HCT116 (cell line): Measurements from ENCODE around the gene MTOR. TPM values are rescaled to one million over a fixed set of nuclear protein-coding genes. Genes with fewer than 3 reads are reported as not detected.

Experiments used
- ATAC-seq: fragments of 200-7000 bp; cut with Tn5 transposase; 2 replicates; pipeline ENCODE4 v1.9.1; 2020; ENCODE audit warnings: mild to moderate bottlenecking, moderate library complexity
- BruUV-seq: library from RNA; stranded (reverse); fragments of 400-500 nt; replicated peaks from 2 replicates; lab custom pipeline; 2021; lab: Mats Ljungman, UMichigan
- CTCF ChIA-PET: fragments of 300-600 bp; sonication (Branson Sonifier 250); formaldehyde crosslinking; loops from one replicate; lab custom pipeline; 2021; ENCODE audit warnings: antibody characterized with exemption; lab: Charles Lee
- POLR2A ChIA-PET: fragments of 300-600, 350-600 bp; sonication (Branson Sonifier 250); formaldehyde crosslinking; loops from one replicate; lab custom pipeline; 2021; ENCODE audit warnings: antibody characterized with exemption; lab: Charles Lee
- RAD21 ChIA-PET, 2 experiments: fragments of 300-600 bp; sonication (Branson Sonifier 250); formaldehyde crosslinking; loops; one replicate each; lab custom pipeline; 2023; ENCODE audit warnings: low total read pairs in 2 of 2; ENCODE audit not compliant: uncharacterized antibody in 2 of 2, unreplicated experiment in 2 of 2, low non-redundant PET in 1 of 2; lab: Charles Lee
- DNase-seq: peaks from one replicate; pipeline ENCODE4 v3.0.0-alpha.2; 2010; ENCODE audit warnings: low read depth, low spot score
- H2AFZ ChIP-seq: fragments of 200-600 bp; shearing (Covaris generic), sonication (generic); 2 replicates; pipeline ENCODE4 v1.6.1; 2017; ENCODE audit warnings: low read depth, mixed run types, mixed read lengths, antibody characterized with exemption, low read length; ENCODE audit not compliant: poor library complexity, severe bottlenecking
- H3K27ac ChIP-seq: 2 replicates; pipeline ENCODE4 v1.5.1; 2012; ENCODE audit warnings: low read depth, low read length
- H3K27me3 ChIP-seq: fragments of 200-600 bp; sonication (generic); 2 replicates; pipeline ENCODE4 v1.6.1; 2016; ENCODE audit warnings: mixed run types, low read length, mixed read lengths; ENCODE audit not compliant: insufficient read depth
- H3K36me3 ChIP-seq, 2 experiments: fragments of 200-500 bp in 1 of 2; fragments of 200-600 bp in 1 of 2; sonication (Bioruptor generic) in 1 of 2; sonication (generic) in 1 of 2; 2 replicates each; pipeline versions ENCODE4 v1.5.1 to v1.6.1; 2014 to 2016; ENCODE audit warnings: low read length in 2 of 2, inconsistent platforms in 1 of 2, mixed read lengths in 1 of 2, mixed run types in 1 of 2; ENCODE audit not compliant: insufficient read depth in 2 of 2, control insufficient read depth in 1 of 2
- H3K4me1 ChIP-seq, 2 experiments: fragments of 200-600 bp in 1 of 2; sonication (generic) in 1 of 2; 2 replicates each; pipeline versions ENCODE4 v1.5.1 to v1.6.1; 2012 to 2017; ENCODE audit warnings: low read length in 2 of 2, inconsistent platforms in 1 of 2, mild to moderate bottlenecking in 1 of 2, mixed read lengths in 1 of 2, mixed run types in 1 of 2, moderate library complexity in 1 of 2; ENCODE audit not compliant: insufficient read depth in 2 of 2, control insufficient read depth in 1 of 2
- H3K4me2 ChIP-seq: fragments of 200-600 bp; sonication (generic); 2 replicates; pipeline ENCODE4 v1.6.1; 2017; ENCODE audit warnings: mixed run types, low read length, mixed read lengths
- H3K4me3 ChIP-seq, 2 experiments: fragments of 200-600 bp in 1 of 2; sonication (generic) in 1 of 2; replicated peaks in 1 of 2; 2 replicates each; pipeline ENCODE4 v1.5.1; 2011 to 2016; ENCODE audit warnings: low read length in 2 of 2, control low read depth in 1 of 2, low read depth in 1 of 2, mild to moderate bottlenecking in 1 of 2, mixed read lengths in 1 of 2, mixed run types in 1 of 2
- H3K79me2 ChIP-seq: fragments of 200-600 bp; sonication (generic); 2 replicates; pipeline ENCODE4 v1.6.1; 2017; ENCODE audit warnings: mild to moderate bottlenecking, mixed run types, low read length, moderate library complexity, mixed read lengths; ENCODE audit not compliant: insufficient read depth
- H3K9ac ChIP-seq: fragments of 200-600 bp; sonication (generic); 2 replicates; pipeline ENCODE4 v1.6.1; 2016; ENCODE audit warnings: low read length, mixed read lengths
- H3K9me2 ChIP-seq: fragments of 200-600 bp; sonication (generic), shearing (Covaris generic); 2 replicates; pipeline ENCODE4 v1.6.1; 2017; ENCODE audit warnings: mixed run types, mild to moderate bottlenecking, moderate library complexity; ENCODE audit not compliant: insufficient read depth
- H3K9me3 ChIP-seq, 2 experiments: fragments of 200-500 bp in 1 of 2; fragments of 200-600 bp in 1 of 2; sonication (Bioruptor generic) in 1 of 2; sonication (generic) in 1 of 2; 2 replicates each; pipeline ENCODE4 v1.6.1; 2014 to 2017; ENCODE audit warnings: low read length in 2 of 2, mixed read lengths in 2 of 2, inconsistent platforms in 1 of 2, low read depth in 1 of 2, mild to moderate bottlenecking in 1 of 2, mixed run types in 1 of 2, moderate library complexity in 1 of 2; ENCODE audit not compliant: control insufficient read depth in 1 of 2, insufficient read depth in 1 of 2
- H4K20me1 ChIP-seq: fragments of 200-600 bp; sonication (generic), shearing (Covaris generic); 2 replicates; pipeline ENCODE4 v1.6.1; 2017; ENCODE audit warnings: mixed run types, mild to moderate bottlenecking, moderate library complexity; ENCODE audit not compliant: insufficient read depth
- EGR1 ChIP-seq: IDR thresholded peaks from 2 replicates; pipeline ENCODE4 v1.6.1; 2012; ENCODE audit warnings: low read depth
- EZH2 ChIP-seq: fragments of 200-600 bp; sonication (generic); IDR thresholded peaks from 2 replicates; pipeline ENCODE4 v1.6.1; 2017; ENCODE audit warnings: antibody characterized with exemption, mixed run types
- EZH2phosphoT487 ChIP-seq: fragments of 200-600 bp; IDR thresholded peaks from 2 replicates; pipeline ENCODE4 v1.6.1; 2018; ENCODE audit warnings: antibody characterized with exemption, borderline replicate concordance
- FOSL1 ChIP-seq: IDR thresholded peaks from 2 replicates; pipeline ENCODE4 v1.6.1; 2012; ENCODE audit warnings: low read depth
- POLR2A ChIP-seq: IDR thresholded peaks from 2 replicates; pipeline ENCODE4 v1.7.0; 2011; ENCODE audit warnings: borderline replicate concordance; ENCODE audit not compliant: insufficient read depth, insufficient read length; ENCODE audit errors: extremely low read depth
- POLR2AphosphoS5 ChIP-seq: IDR thresholded peaks from 2 replicates; pipeline ENCODE4 v1.6.1; 2011; ENCODE audit warnings: mild to moderate bottlenecking, low read depth, low read length, moderate library complexity
- REST ChIP-seq: IDR thresholded peaks from 2 replicates; pipeline ENCODE4 v1.6.1; 2012; ENCODE audit warnings: low read depth
- SIN3A ChIP-seq: IDR thresholded peaks from 2 replicates; pipeline ENCODE4 v1.6.1; 2012; ENCODE audit warnings: low read depth
- ZBTB33 ChIP-seq: IDR thresholded peaks from 2 replicates; pipeline ENCODE4 v1.6.1; 2011; ENCODE audit warnings: mild to moderate bottlenecking, low read length, moderate library complexity; ENCODE audit not compliant: insufficient replicate concordance; ENCODE audit errors: extremely low read depth
- ZFX ChIP-seq: fragments of 450-650 bp; IDR thresholded peaks from 2 replicates; pipeline ENCODE4 v1.6.1; 2017
- ZNF274 ChIP-seq: fragments of 200-500 bp; sonication (Bioruptor generic); IDR thresholded peaks from 2 replicates; pipeline ENCODE4 v1.6.1; 2014; ENCODE audit warnings: mild to moderate bottlenecking, low read depth, low read length, inconsistent platforms
- intact Hi-C: fragments of 100-400 bp; cut with micrococcal nuclease; formaldehyde crosslinking; loops from 2 replicates; pipeline ENCODE4 v1.10.0; 2022
- total RNA-seq: library from RNA; stranded (reverse); gene quantifications from one replicate; pipeline ENCODE4 v1.2.1, GENCODE V29; 2021; ENCODE audit not compliant: unreplicated experiment

The MTOR gene
- total RNA-seq, 1 experiment from 2014 or later, result 42.2 TPM

- Histone ChIP-seq H2AFZ (no peak overlapping the region), H3K27me3 (no peaks in the 10 kb centered on the region), H3K4me3 (no peak overlapping the region), H3K9me3 (peaks cover 0 to 3% of the 10 kb centered on the region in 2 experiments; a peak in 1 of 4 replicates), H3K9ac (no peak overlapping the region), H3K9me2 (no peaks in the 10 kb centered on the region), H4K20me1 (no peaks in the 10 kb centered on the region), H3K4me1 (no peaks in the 10 kb centered on the region)
- DNase-seq, result no peak
- CTCF ChIA-PET, result no interaction called here
- intact Hi-C loops, result no loop called here
- RAD21 ChIA-PET, result no interaction called here
- POLR2A ChIA-PET, result no interaction called here
- ATAC-seq, result no peak
- BruUV-seq, result no TSS peak
- TF ChIP-seq ZNF274 (no peak), REST (no peak), POLR2AphosphoS5 (no peak), EZH2 (no peak), FOSL1 (no peak), POLR2A (no peak), EZH2phosphoT487 (no peak), SIN3A (no peak), ZBTB33 (no peak), EGR1 (no peak), ZFX (no peak)
- TF ChIP-seq, all 23 proteins: peak for 0
- no peak overlapping the region for H3K4me2 ChIP-seq
- peaks cover 0 to 5% of the 10 kb centered on the region in 2 experiments; a peak in 1 of 4 replicates for H3K36me3 ChIP-seq
- peaks cover 31% of the 10 kb centered on the region for H3K79me2 ChIP-seq
- H3K27ac ChIP-seq, result no peak overlapping the region
These were observed 22.4 kb upstream of the MTOR start for GRCh38 chr1:11284784-11285183.
